MV-4-11 (cell line): ENCODE results near the gene PLCH1.

Experiments
- DNase-seq: peaks from one replicate; lab custom pipeline; 2025; lab: John Stamatoyannopoulos, UW

The PLCH1 gene

DNA sequence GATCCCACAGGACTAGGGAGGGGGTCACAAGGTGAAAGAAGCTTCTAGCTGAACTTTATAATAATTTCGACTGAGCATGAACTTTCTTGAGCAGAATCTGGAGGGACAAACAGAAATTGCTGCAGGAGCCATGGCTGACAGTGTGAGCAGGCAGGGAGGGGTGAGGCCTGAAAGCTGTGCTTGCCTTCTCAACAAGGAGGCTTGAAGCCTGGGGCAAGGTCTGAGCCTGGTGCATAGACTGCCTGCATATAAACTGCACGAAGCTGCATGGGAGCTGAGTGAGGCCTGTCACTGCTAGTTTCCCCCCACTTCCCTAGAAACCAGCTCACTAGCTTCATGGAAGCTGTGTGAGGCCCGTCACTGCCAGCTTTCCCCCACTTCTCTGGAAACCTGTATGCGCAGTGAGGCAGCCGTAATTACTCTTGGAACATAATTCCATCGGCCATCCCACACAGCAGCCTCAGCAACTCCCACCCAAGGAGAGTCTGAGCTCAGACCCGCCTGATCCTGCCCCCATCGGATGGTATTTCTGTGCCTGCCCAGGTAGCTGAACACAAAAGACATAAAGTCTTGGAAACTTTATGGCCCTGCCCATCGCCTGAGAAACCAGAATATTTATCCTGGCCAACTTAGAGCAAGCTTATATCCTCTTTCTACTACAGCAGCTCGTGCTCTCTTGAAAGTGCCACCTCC is 136.5 kb downstream of the PLCH1 start:
- DNase-seq = no peak

DNA sequence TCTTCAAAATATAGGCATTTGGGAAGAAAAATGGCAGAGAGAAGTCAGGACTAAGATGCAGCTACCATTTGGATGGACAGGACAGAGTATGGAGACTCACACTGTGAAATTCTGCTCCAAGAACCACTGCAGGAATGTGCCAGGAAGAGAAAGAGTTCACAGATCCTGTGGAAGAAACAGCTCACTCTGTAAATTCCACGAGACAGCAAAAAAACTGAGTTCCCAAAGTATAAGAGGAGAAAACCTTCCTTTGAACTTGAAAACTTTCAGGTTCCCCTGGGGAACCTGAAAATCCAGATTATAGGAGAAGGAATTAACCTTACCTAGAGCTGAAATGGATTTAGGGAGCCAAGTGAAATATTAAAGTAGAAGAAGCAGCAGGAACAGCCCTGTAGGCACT is 137.1 kb downstream of the PLCH1 start:
- DNase-seq = no peak

GRCh38 chr3:155605571-155605970 is 139.3 kb downstream of the PLCH1 start:
- DNase-seq = no peak

- DNase-seq = no peak
These were observed 139.9 kb downstream of the PLCH1 start for GRCh38 chr3:155604967-155605366.

- no peak for DNase-seq
These were observed 140.7 kb downstream of the PLCH1 start for GRCh38 chr3:155604126-155604525.

DNA sequence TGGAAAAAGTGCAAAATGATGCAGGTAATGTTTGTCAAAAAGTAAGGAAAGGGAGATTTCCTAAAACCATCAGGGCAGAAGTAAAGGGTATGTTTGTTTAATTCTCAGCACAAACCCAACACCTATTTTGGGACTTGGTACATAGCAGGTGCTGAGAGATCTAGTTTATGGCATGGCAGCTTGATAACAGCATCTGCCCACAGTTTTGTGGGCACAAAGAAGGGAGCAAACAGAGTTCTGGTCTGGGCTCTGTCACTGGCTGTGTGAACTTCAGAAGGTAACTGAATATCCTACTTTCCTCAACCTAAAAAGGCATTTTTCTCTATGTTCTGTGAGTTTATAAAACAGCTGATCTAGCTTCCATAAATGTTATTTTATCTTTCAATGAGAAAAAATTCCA is 141.6 kb downstream of the PLCH1 start:
- no peak for DNase-seq

GRCh38 chr3:155602307-155602706 is 142.6 kb downstream of the PLCH1 start:
- no peak for DNase-seq

DNA sequence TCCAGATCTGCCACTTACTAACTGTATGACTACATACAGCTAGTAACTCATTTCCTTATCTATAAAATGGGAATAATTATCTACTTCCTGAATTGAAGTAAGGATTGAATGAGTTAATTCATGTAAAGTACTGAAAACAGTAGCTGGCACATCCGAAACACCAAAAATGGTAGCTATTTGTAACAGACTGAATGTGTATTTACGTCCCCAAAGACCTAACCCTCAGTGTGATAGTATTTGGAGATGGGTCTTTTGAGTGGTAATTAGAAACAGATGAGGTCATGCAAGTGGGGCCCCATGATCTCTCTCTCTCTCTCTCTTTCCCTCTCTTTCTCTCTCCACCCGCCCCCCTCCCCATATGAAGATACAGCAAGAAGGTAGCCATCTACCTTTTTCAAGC is 146.2 kb downstream of the PLCH1 start:
- no peak for DNase-seq

DNA sequence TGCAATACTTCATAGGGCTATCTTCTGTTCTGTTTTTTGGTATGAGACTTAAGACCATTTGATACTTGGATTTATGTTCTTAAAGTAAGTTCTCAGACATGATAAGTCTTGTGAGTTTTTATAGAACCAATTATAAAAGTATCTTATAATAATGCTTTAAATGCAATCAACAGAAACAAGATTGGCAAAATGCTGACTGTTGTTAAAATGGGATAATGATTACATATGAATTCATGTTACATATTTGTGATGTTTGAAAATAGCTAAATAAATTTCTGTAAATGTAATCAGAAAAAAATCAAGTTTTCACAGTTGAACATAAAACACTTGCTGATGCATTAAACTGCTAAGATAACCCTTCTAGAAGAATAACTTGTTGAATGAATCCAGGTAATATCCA is 148.3 kb downstream of the PLCH1 start:
- no peak for DNase-seq

GRCh38 chr3:155595371-155595770 is 149.5 kb downstream of the PLCH1 start:
- no peak for DNase-seq

- DNase-seq = no peak
These were observed 150.2 kb downstream of the PLCH1 start for GRCh38 chr3:155594526-155595187.

DNA sequence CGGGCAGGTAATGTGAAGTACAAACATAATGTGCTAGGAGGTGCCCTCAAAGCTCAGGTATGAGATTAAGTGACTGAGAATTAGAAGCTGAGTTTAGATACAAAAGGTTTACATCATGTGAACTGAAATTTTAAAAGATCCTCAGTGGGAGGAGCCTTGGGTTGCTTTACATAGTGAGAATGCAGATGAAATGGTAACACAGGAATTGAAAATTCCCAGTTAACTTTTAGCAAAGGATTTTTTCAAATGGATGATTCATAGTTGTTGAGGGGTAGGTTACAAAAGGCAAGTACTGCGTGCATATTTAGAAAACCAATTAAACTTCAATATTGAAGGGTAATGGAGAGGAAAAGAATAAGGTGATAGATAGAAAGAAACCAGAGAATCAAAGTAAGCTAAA is 157.3 kb downstream of the PLCH1 start:
- no peak for DNase-seq

GRCh38 chr3:155585384-155585783 is 159.5 kb downstream of the PLCH1 start:
- no peak for DNase-seq

DNA sequence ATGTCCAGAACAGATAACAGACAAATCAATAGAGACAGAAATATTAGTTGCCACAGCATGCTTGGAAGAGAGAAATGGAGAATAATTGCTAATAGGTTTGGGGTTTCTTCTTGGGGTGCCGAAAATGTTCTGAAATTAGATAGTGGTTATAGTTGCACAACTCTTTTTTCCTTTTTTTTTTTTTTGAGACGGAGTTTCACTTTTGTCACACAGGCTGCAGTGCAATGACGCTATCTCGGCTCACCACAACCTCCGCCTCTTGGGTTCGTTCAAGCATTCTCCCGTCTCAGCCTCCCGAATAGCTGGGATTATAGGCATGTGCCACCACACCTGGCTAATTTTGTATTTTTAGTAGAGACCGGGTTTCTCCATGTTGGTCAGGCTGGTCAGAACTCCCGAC is 163.3 kb downstream of the PLCH1 start:
- peak; percentile 67 for DNase-seq

- DNase-seq = no peak
These were observed 172.8 kb downstream of the PLCH1 start for GRCh38 chr3:155572085-155572484.

DNA sequence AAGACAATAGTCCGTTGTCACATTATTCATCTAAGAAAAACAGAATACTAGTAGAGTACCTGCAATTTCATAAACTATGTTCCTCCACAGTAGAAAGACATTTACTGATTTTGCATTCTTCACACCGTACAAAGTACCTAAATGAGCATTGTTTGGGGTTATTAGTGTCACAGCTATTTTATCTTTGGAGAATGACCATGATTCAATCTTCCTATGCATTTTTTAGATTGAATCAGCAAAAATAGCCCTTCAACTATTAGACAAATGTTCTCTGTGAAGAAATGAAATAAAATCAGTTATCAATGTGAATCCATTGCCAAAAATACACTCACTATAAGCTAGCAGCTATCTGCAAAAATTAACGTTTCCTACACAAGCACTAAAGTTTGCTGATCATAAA is 176.6 kb downstream of the PLCH1 start:
- no peak for DNase-seq

GRCh38 chr3:155560594-155560993 is 184.3 kb downstream of the PLCH1 start:
- DNase-seq = no peak

DNA sequence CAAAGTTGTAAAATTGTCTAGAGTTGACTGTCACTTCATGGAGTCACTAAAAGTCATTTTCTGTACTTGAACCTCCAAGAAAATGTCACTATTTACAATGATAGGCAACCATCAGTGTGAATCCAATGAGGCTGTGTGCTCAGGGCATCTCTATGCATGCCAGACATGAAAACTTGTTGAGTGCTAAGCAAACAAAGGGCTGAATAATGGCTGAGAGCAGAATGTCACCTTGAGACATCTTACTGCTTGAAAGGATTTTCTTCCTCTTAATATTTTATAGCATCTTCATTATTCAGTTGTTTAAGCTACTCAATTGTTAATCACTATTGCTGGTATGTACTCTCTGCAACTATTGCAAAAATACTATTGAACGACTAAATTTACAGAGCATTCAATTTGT is 184.7 kb downstream of the PLCH1 start:
- DNase-seq = no peak

DNA sequence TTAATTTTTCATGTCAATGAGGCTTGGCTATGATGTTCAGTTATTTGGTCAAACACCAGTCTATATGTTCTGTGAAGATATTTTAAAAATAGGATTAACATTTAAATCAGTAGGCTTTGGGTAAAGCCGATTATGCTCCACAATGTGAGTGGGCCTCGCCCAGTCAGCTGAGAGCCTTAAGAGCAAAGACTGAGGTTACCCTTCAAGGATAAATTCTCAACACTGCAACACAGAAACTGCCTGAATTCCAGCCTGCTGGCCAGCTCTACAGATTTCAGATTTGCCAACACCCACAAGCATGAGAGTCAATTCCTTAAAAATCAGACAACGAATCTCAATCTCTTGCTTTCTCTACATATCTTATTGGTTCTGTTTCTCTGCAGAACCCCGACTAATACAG is 188.3 kb downstream of the PLCH1 start:
- no peak for DNase-seq

DNA sequence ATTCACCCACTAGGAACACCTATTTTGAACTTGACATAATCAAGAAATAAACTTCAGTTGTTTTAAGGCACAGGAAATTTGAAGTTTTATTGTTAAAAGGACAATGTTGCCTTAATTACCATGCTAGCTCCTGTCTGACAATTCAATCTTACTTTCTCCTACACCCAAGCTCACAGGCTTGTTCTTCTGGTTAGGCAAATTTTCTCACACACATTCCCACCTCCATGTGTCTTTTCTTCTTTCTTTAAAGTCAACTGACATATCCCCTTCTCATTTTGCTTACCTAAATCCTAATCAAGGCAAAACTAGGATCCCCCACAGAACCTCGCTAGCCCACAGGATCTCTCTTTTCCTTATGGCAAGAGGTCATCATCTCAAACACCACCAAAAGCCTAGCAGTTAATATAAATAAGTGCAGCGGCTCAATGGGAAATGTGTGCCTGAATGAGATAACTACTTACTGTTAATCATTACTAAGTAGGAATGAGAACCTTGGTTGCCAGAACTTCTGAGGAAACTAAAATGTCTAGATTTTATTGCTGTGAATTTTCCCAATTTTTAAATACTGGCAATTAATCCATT is 189.3 kb downstream of the PLCH1 start:
- DNase-seq = no peak

GRCh38 chr3:155554777-155555451 is 190.0 kb downstream of the PLCH1 start:
- DNase-seq = no peak

DNA sequence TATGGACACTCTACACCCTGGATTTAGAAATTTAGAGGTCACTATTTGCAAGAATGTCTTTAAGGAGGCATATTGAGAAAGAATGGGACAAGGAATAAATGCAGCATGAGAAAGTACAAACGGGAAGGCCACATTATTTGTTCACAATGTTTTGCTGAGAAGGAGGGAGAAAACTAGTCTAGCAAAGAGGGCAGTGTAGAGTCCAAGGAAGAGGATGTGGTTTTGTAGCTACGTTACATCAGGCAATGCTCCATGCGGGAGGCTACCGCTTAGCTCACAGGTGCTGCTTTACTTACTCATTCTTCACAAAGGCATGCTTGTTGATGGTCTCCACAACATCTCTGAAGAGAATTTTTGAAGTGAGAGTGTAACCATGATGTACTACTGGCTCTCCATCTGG is 191.1 kb downstream of the PLCH1 start:
- peak; percentile 7 for DNase-seq

- DNase-seq = no peak
These were observed 191.5 kb downstream of the PLCH1 start for GRCh38 chr3:155553326-155553725.
